ENCODE measurements around the gene ZFR2. TPM values are rescaled to one million over a fixed set of nuclear protein-coding genes. Genes with fewer than 3 reads are reported as not detected.

ZFR2 gene
- total and polyA plus RNA-seq, 7 donors, result not detected

GRCh38 chr19:3780786-3781304 is 88.0 kb downstream of the ZFR2 start:
- H3K4me1 ChIP-seq, result no peaks in the 10 kb centered on the region
- no peak for DNase-seq

GRCh38 chr19:3778899-3779723 is 89.7 kb downstream of the ZFR2 start:
- ATAC-seq, result no peak
- peaks cover 0 to 15% (median 4%) of the 10 kb centered on the region in 3 donors for H3K27me3 ChIP-seq (ENCODE audit: insufficient read depth in 3 of 3, low read length in 2 of 3)

More at GRCh38 chr19:3780786-3781304, 88.0 kb downstream of the ZFR2 start:
- peaks cover 0 to 30% (median 15%) of the 10 kb centered on the region in 3 donors for H3K27me3 ChIP-seq (ENCODE audit: insufficient read depth in 3 of 3, low read length in 2 of 3)
- no peak for ATAC-seq
- no peak overlapping the region for H3K4me3 ChIP-seq
- peaks cover 9% of the 10 kb centered on the region for H3K9me3 ChIP-seq
- TF ChIP-seq CTCF (IDR thresholded peaks at IDR 0.05), result no peak
- no peaks in the 10 kb centered on the region for H3K36me3 ChIP-seq (ENCODE audit: insufficient read depth in 1 of 2, low read depth in 1 of 2)
- 84 to 92% (median 85%) methylated on average over 9 of the region's 9 CpGs for WGBS, 3 donors
- intact Hi-C loops (cut with DNase I), result no loop called here
- no peak overlapping the region for H3K27ac ChIP-seq

GRCh38 chr19:3778104-3778867 is 90.6 kb downstream of the ZFR2 start:
- DNase-seq (no peak), ATAC-seq (no peak)
- WGBS, 3 donors, result 77 to 81% (median 80%) methylated on average over 34 to 37 of the region's 37 CpGs
- Histone ChIP-seq H3K4me1 (no peaks in the 10 kb centered on the region), H3K27ac (no peak overlapping the region), H3K4me3 (no peak overlapping the region), H3K27me3 (ENCODE audit: insufficient read depth in 3 of 3, low read length in 2 of 3) (peaks cover 0 to 10% (median 3%) of the 10 kb centered on the region in 3 donors), H3K36me3 (ENCODE audit: insufficient read depth in 1 of 2, low read depth in 1 of 2) (no peaks in the 10 kb centered on the region), H3K9me3 (peaks cover 9% of the 10 kb centered on the region)
- intact Hi-C loops (cut with DNase I), result no loop called here
- TF ChIP-seq CTCF (IDR thresholded peaks at IDR 0.05), result no peak

More at GRCh38 chr19:3778899-3779723, 89.7 kb downstream of the ZFR2 start:
- WGBS, 3 donors, result 68 to 70% (median 68%) methylated on average over 40 to 44 of the region's 44 CpGs
- Histone ChIP-seq H3K4me3 (no peak overlapping the region), H3K4me1 (no peaks in the 10 kb centered on the region), H3K9me3 (peaks cover 9% of the 10 kb centered on the region), H3K27ac (no peak overlapping the region), H3K36me3 (ENCODE audit: insufficient read depth in 1 of 2, low read depth in 1 of 2) (no peaks in the 10 kb centered on the region)
- intact Hi-C loops (cut with DNase I), result no loop called here
- no peak for DNase-seq
- TF ChIP-seq CTCF (IDR thresholded peaks at IDR 0.05), result no peak

GRCh38 chr19:3776479-3777040 is 92.3 kb downstream of the ZFR2 start:
- H3K4me3 ChIP-seq, result no peak overlapping the region
- no peaks in the 10 kb centered on the region for H3K36me3 ChIP-seq (ENCODE audit: insufficient read depth in 1 of 2, low read depth in 1 of 2)
- TF ChIP-seq CTCF (IDR thresholded peaks at IDR 0.05), result no peak
- no peak for DNase-seq
- H3K27ac ChIP-seq, result no peak overlapping the region
- no peak for ATAC-seq
- 75 to 88% (median 86%) methylated on average over 1 of the region's 1 CpG for WGBS, 3 donors
- H3K9me3 ChIP-seq, result peaks cover 7% of the 10 kb centered on the region
- no peaks in the 10 kb centered on the region for H3K4me1 ChIP-seq
- intact Hi-C loops (cut with DNase I), result no loop called here
- peaks cover 0 to 6% (median 0%) of the 10 kb centered on the region in 3 donors for H3K27me3 ChIP-seq (ENCODE audit: insufficient read depth in 3 of 3, low read length in 2 of 3)

Measured in psoas muscle (tissue), 8 donors.